Activated naive CD4-positive, alpha-beta T cell treated with anti-CD3 and anti-CD28 coated beads, Interleukin-2, amount 50 U/mL, for 72 hours (primary cell): ENCODE data around the gene RAPGEF4. TPM values are rescaled to one million over a fixed set of nuclear protein-coding genes. Genes with fewer than 3 reads are reported as not detected.

Experiments used
- ATAC-seq, 2 donors: fragments of 150-1000 bp; cut with Tn5 transposase; 2 replicates each; pipeline ENCODE4 v1.10.0; 2021; ENCODE audit warnings: mild to moderate bottlenecking in 2 of 2, moderate library complexity in 2 of 2
- DNase-seq, 2 donors: peaks; one replicate each; pipeline ENCODE4 v3.0.0; 2021 to 2022; ENCODE audit warnings: low spot score in 2 of 2
- H3K27ac Mint-ChIP-seq, 2 donors: one replicate each; pipeline ENCODE4 v1.8.0; 2022; ENCODE audit warnings: mild to moderate bottlenecking in 2 of 2, mixed read lengths in 2 of 2
- H3K36me3 Mint-ChIP-seq, 2 donors: one replicate each; pipeline ENCODE4 v1.8.0; 2022; ENCODE audit warnings: mixed read lengths in 2 of 2
- H3K9me3 Mint-ChIP-seq, 2 donors: one replicate each; pipeline ENCODE4 v1.8.0; 2022; ENCODE audit warnings: mixed read lengths in 2 of 2
- total RNA-seq, 2 donors: library from RNA; stranded (reverse); gene quantifications; one replicate each; pipeline ENCODE4 v1.2.3, GENCODE V29; 2022

Gene RAPGEF4
- total RNA-seq, 2 donors from 2014 or later, result 1.0 to 1.3 TPM

GRCh38 chr2:172858473-172858745, 122.8 kb downstream of the RAPGEF4 start:
- Mint-ChIP-seq H3K36me3 (peaks cover 0 to 5% of the 10 kb centered on the region in 2 donors), H3K9me3 (peaks cover 0 to 10% of the 10 kb centered on the region in 2 donors), H3K27ac (no peak overlapping the region)
- DNase-seq (no peak), ATAC-seq (no peak)

DNA sequence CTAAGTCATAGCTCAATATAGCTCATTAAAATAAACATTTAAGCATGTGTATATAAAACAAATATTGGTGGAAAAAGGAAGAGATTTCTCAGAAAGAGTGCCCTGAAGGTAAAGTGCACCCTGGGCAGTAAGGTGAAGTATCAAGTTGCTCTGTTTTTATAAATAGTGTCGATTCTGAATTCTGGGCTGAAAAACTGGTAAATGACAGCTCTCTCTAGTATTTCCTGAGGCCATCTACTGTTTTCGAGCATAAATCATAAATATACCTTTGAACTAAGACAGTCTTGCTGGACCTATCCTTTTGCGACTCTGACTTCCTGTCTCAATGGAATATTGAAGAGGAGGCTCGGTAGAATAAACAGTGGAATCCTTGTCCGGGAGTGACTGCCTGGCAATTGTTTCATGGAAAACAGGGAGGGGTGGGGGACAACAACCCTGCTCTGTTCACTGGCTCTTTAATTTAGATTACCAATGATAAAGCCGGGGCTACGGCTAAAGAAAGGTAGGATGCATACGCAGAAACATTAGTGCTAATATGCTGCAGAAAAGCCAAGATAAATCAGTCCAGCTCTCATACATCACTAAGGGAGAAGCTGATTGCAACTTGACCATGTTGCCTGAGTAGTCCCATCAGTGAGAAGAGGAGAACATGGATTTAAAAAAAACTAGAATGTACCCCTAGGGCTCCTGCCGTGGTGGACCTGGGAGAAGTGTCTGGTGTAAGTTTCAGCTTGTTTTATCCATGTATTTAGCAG, 124.1 kb downstream of the RAPGEF4 start:
- no peak for DNase-seq
- Mint-ChIP-seq H3K9me3 (peaks cover 0 to 10% of the 10 kb centered on the region in 2 donors), H3K27ac (no peak overlapping the region), H3K36me3 (peaks cover 0 to 5% of the 10 kb centered on the region in 2 donors)
- ATAC-seq, result no peak

DNA sequence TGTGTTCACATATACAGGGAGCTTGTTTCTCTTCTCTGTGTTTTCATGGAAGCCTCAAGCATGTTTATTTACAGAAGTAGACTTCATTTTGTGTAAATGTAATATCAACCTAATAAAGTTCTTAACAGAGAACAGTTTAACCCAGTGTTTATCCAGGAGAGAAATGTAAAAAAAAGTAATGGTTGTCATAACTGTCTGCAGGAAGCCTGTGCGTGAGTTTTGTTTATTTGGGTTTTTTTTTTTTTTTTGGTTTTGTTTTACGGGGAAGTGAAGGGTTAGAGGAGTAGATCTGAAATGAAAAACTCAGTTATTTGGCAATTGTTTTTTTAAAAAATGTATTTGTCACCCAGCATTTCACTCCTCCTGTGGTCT, 124.7 kb downstream of the RAPGEF4 start:
- no peak overlapping the region for H3K27ac Mint-ChIP-seq
- H3K36me3 Mint-ChIP-seq, result peaks cover 0 to 5% of the 10 kb centered on the region in 2 donors
- ATAC-seq (no peak), DNase-seq (no peak)
- peaks cover 0 to 6% of the 10 kb centered on the region in 2 donors for H3K9me3 Mint-ChIP-seq

GRCh38 chr2:172861098-172861497, 125.5 kb downstream of the RAPGEF4 start:
- Mint-ChIP-seq H3K9me3 (peaks cover 0 to 4% of the 10 kb centered on the region in 2 donors), H3K36me3 (peaks cover 0 to 5% of the 10 kb centered on the region in 2 donors), H3K27ac (no peak overlapping the region)
- DNase-seq (no peak), ATAC-seq (no peak)

DNA sequence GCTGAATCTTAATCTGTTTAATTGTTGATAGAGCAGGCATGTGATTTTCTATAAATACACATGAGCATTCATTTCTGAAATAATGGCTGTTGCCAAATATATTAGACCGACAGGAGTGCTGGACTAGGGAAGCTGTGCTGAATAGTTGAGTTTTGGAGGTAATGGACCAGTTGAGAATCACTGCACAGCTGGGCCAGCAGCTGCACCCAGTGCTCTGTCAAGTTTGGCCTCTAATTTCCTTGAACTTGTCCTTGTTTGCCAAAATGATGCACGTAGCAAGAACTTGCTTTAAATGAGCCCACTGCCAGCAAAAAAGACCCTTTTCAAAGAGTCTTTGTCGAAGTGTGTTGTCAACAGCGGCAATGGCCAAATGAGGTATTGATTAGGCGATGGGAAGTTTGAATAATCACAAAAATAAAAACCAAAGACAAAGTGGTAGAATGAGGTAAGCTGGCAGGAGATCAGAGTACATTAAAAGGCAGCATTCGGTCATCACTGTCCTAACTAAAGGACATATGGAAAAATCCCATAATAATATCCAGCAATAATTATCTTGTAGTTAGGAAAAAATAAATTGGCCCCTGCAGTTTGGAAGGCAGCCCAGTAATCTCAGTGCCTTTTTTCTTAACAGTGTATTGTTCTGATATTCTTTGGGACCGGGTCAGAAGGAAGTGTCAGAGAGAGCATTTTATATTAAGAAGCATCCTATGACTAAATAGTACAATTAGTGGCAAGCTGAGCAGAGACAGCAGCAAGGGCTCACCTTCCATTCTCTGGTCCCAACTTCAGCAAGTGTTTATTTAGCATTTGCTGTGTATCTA, 126.2 kb downstream of the RAPGEF4 start:
- Mint-ChIP-seq H3K27ac (no peak overlapping the region), H3K9me3 (no peaks in the 10 kb centered on the region), H3K36me3 (no peaks in the 10 kb centered on the region)
- ATAC-seq, result no peak
- no peak for DNase-seq

DNA sequence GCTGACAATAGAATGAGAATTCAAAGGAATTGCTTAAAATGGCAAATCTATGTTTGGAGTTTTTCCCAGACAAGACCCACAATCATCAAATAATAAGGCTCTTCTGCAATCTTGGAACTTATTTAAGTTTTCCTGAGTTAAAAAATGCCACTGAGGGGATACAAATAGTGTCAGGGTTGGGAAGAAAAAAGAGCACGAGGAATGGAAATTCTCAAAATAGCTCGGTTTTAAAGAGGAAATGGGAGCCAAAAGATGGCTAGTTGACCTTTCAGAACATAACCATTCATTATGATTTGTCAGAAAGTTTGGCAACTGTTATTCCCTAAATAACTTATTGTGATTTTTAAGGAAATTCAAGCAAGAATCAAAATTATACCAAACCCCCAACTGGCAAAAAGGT, 127.7 kb downstream of the RAPGEF4 start:
- DNase-seq (no peak), ATAC-seq (no peak)
- Mint-ChIP-seq H3K27ac (no peak overlapping the region), H3K36me3 (no peaks in the 10 kb centered on the region), H3K9me3 (no peaks in the 10 kb centered on the region)

GRCh38 chr2:172864182-172864581, 128.5 kb downstream of the RAPGEF4 start:
- ATAC-seq (peak; percentile 49 to 68), DNase-seq (peak in 1 of 2 donors; percentile 69)
- Mint-ChIP-seq H3K27ac (no peak overlapping the region), H3K36me3 (no peaks in the 10 kb centered on the region), H3K9me3 (no peaks in the 10 kb centered on the region)

DNA sequence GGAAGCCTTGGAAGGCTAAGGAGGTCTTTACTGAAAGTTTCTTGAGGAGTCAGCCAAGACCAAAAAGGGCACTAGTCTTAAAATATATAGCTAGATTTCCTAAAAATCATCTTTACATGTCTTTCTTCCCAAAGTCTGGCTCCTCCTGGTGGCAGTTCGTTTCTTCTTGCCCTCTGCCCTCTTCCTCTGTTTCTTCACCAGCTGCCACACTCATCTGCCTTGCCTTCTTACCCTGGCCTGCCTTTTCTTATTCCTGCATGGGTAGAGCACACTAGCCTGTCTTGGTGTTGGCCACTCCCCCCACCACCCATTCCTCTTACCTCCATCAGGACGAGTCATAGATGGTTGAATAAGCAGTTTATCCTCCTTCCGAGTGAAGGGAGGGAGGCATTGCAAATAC, 129.8 kb downstream of the RAPGEF4 start:
- DNase-seq (no peak), ATAC-seq (no peak)
- Mint-ChIP-seq H3K27ac (no peak overlapping the region), H3K9me3 (no peaks in the 10 kb centered on the region), H3K36me3 (no peaks in the 10 kb centered on the region)

- Mint-ChIP-seq H3K27ac (no peak overlapping the region), H3K36me3 (no peaks in the 10 kb centered on the region), H3K9me3 (no peaks in the 10 kb centered on the region)
- ATAC-seq, result no peak
- DNase-seq, result no peak
Observed at GRCh38 chr2:172869861-172870260, 134.2 kb downstream of the RAPGEF4 start.

GRCh38 chr2:172870396-172870795, 134.8 kb downstream of the RAPGEF4 start:
- no peak for DNase-seq
- Mint-ChIP-seq H3K27ac (no peak overlapping the region), H3K9me3 (no peaks in the 10 kb centered on the region), H3K36me3 (no peaks in the 10 kb centered on the region)
- ATAC-seq, result no peak

- Mint-ChIP-seq H3K36me3 (peaks cover 6% of the 10 kb centered on the region in 2 donors), H3K27ac (no peak overlapping the region), H3K9me3 (peaks cover 3 to 4% of the 10 kb centered on the region in 2 donors)
- peak in 1 of 2 donors; percentile 13 for ATAC-seq
- DNase-seq, result no peak
Observed at GRCh38 chr2:172877826-172878225, 142.2 kb downstream of the RAPGEF4 start.

DNA sequence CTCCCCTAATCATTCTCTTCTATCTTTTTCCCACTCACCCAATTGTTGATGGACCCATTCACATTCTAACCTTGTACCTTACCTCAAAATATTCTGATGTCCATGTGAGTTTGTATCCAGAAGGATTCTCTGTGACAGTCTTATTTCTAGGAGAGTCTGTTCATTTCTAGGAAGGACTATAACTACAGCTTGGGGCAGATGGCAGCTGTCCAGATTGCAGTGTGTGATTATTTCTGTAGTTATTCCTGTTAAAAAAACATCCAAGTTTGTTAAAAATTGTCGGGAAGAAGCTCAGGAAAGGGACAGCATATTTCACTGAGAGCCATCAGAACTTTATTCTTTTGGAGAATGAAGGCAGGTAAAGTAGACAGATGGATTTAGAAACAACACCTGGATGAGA, 142.6 kb downstream of the RAPGEF4 start:
- H3K27ac Mint-ChIP-seq, result no peak overlapping the region
- DNase-seq (no peak), ATAC-seq (no peak)
- peaks cover 6% of the 10 kb centered on the region in 2 donors for H3K36me3 Mint-ChIP-seq
- peaks cover 3 to 4% of the 10 kb centered on the region in 2 donors for H3K9me3 Mint-ChIP-seq

DNA sequence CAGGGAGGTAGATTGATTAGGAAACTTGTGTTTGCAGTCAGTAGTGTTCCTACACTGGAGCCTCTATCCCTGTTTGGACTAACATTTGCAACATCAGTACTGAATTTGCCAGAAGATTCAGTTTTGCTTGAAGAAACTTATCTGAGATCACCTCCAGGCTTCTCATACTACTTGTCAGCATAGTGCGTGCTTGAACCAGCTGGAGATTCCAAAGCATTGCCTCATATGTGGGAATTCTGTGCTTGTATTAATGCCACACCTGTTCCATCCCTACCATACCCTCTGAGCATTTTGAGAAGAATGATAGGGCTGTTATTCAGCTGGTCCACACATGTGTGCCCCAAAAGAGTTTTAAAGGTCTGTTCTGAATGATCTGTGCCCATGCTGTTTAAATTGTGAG, 148.7 kb downstream of the RAPGEF4 start:
- Mint-ChIP-seq H3K9me3 (no peaks in the 10 kb centered on the region), H3K36me3 (no peaks in the 10 kb centered on the region), H3K27ac (no peak overlapping the region)
- ATAC-seq (no peak), DNase-seq (no peak)

DNA sequence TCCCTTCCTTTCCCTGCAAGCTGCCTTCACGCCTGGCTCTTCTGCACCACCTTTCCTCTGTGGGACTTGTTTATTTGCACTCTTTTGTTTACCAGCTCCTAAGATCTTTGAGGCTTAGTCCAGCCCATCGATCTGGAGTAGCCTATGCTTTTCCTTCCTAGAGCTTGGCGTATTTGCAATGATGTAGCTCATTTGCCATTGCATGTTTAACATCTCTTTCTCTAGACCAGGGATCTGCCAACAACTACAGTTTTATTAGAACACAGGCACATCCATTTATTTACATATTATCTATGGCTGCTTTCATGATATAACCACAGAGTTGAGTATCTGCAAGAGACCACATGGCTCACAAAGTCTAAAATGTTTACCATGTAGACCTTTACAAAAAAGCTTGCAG, 150.4 kb downstream of the RAPGEF4 start:
- Mint-ChIP-seq H3K36me3 (no peaks in the 10 kb centered on the region), H3K27ac (no peak overlapping the region), H3K9me3 (no peaks in the 10 kb centered on the region)
- ATAC-seq, result no peak
- DNase-seq, result no peak

DNA sequence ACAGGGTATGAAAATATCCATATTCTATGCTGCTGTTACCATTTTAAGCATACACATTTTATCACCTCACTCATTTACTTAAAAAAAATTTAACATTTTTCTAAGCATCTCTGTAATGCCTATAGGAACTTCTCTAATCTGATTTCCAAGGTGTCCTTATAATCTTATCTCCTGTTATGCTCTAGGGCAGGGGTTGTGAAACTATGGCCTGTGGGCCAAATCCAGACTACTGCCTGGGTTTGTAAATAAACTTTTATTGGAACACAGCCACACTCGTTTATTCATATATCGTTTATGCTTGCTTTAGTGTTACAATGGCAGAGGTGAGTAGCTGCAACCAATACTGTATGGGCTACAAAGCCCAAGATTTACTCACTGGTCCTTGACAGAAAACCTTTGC, 151.6 kb downstream of the RAPGEF4 start:
- Mint-ChIP-seq H3K9me3 (no peaks in the 10 kb centered on the region), H3K36me3 (no peaks in the 10 kb centered on the region), H3K27ac (no peak overlapping the region)
- ATAC-seq (no peak), DNase-seq (no peak)

GRCh38 chr2:172888714-172889669, 153.3 kb downstream of the RAPGEF4 start:
- Mint-ChIP-seq H3K36me3 (no peaks in the 10 kb centered on the region), H3K27ac (no peak overlapping the region), H3K9me3 (no peaks in the 10 kb centered on the region)
- ATAC-seq, result no peak
- no peak for DNase-seq
